K562 (cell line): ENCODE data around the gene CISD3. TPM values are rescaled to one million over a fixed set of nuclear protein-coding genes. Genes with fewer than 3 reads are reported as not detected.
A peak's percentile ranks its signal among the peaks of the same experiment; 100 is the strongest.

ENCODE experiments used
- CBFB ChIP-seq: sonication (generic); formaldehyde crosslinking; IDR thresholded peaks from 2 replicates; pipeline ENCODE4 v1.4.0; 2020; ENCODE audit warnings: mild to moderate bottlenecking, missing genetic modification reagents
- ILF3 ChIP-seq: fragments of 450-650 bp; IDR thresholded peaks from 2 replicates; pipeline ENCODE4 v1.6.1; 2018; ENCODE audit warnings: antibody characterized with exemption, mild to moderate bottlenecking, moderate library complexity, borderline replicate concordance
- KLF16 ChIP-seq: IDR thresholded peaks from 2 replicates; pipeline ENCODE4 v1.6.1; 2016; ENCODE audit warnings: antibody characterized with exemption
- MGA ChIP-seq: fragments of 450-650 bp; IDR thresholded peaks from 2 replicates; pipeline ENCODE4 v1.6.1; 2016; ENCODE audit warnings: mild to moderate bottlenecking, moderate library complexity
- PHF21A ChIP-seq: fragments of 450-650 bp; IDR thresholded peaks from 2 replicates; pipeline ENCODE4 v1.6.1; 2017; ENCODE audit warnings: low read depth, borderline replicate concordance
- POLR2B ChIP-seq: fragments of 450-650 bp; IDR thresholded peaks from 2 replicates; pipeline ENCODE4 v1.6.1; 2018; ENCODE audit warnings: low read depth; ENCODE audit not compliant: partially characterized antibody
- PTTG1 ChIP-seq: fragments of 450-650 bp; IDR thresholded peaks from 2 replicates; pipeline ENCODE4 v1.6.1; 2016; ENCODE audit warnings: low read depth, mild to moderate bottlenecking, missing genetic modification characterization, missing compliant biosample characterization
- THAP12 ChIP-seq: fragments of 250-450 bp; sonication (Bioruptor Pico); IDR thresholded peaks from 2 replicates; pipeline ENCODE4 v1.9.0; 2021; ENCODE audit warnings: mild to moderate bottlenecking, inconsistent platforms
- polyA plus RNA-seq, 8 experiments: library from polyadenylated mRNA; depleted of rRNA in 4 of 8; stranded (reverse) in 5 of 8; unstranded in 3 of 8; fragments of >200 nt; fragmentation: Nextera tagmentation in 2 of 8; fragmentation: Illumina TruSeq in 1 of 8; extraction: Ambion mirVana in 2 of 8; extraction: Trizol in 1 of 8; gene quantifications; 2 replicates each; pipeline versions ENCODE4 v1.2.1 to v1.2.3, GENCODE V29; 2011 to 2014; ENCODE audit warnings: inconsistent platforms in 1 of 8, missing spikeins in 1 of 8
- total RNA-seq, 7 experiments: library from RNA; depleted of rRNA in 6 of 7; stranded (reverse); fragments of >200 nt in 6 of 7; fragmentation: Illumina TruSeq in 2 of 7; extraction: Trizol in 2 of 7; gene quantifications; 2 replicates each; pipeline versions ENCODE4 v1.2.1 to v1.2.3, GENCODE V29; 2011 to 2021; ENCODE audit warnings: low replicate concordance in 1 of 7
- TF ChIP-seq, protein P1 (sequence below), 2 experiments: fragments of 450-650 bp; IDR thresholded peaks; 2 replicates each; pipeline ENCODE4 v1.6.1; 2016
- TF ChIP-seq, protein P2 (sequence below): fragments of 250-450 bp; sonication (Bioruptor Pico); IDR thresholded peaks from 2 replicates; pipeline ENCODE4 v1.4.0; 2020; ENCODE audit warnings: mild to moderate bottlenecking, moderate library complexity

The CISD3 gene
- total and polyA plus RNA-seq, 9 of the 15 experiments (the other 6 are each of a cell fraction or from before 2014, with no cell fraction given): 5.0 to 60.7 (median 15.7) TPM

GRCh38 chr17:38702166-38702915, 27.8 kb upstream of the CISD3 start (continued):
- TF ChIP-seq THAP12: no peak
- no peak for TF ChIP-seq KLF16
- TF ChIP-seq, protein P1, sequence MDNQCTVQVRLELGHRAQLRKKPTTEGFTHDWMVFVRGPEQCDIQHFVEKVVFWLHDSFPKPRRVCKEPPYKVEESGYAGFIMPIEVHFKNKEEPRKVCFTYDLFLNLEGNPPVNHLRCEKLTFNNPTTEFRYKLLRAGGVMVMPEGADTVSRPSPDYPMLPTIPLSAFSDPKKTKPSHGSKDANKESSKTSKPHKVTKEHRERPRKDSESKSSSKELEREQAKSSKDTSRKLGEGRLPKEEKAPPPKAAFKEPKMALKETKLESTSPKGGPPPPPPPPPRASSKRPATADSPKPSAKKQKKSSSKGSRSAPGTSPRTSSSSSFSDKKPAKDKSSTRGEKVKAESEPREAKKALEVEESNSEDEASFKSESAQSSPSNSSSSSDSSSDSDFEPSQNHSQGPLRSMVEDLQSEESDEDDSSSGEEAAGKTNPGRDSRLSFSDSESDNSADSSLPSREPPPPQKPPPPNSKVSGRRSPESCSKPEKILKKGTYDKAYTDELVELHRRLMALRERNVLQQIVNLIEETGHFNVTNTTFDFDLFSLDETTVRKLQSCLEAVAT (IDR thresholded peaks at IDR 0.05): 0 out of 4 replicates have a peak, but pooled peaks of 1 of the 2 experiments have one; percentile 9
- peak; percentile 95 for TF ChIP-seq MGA
- TF ChIP-seq, protein P2, sequence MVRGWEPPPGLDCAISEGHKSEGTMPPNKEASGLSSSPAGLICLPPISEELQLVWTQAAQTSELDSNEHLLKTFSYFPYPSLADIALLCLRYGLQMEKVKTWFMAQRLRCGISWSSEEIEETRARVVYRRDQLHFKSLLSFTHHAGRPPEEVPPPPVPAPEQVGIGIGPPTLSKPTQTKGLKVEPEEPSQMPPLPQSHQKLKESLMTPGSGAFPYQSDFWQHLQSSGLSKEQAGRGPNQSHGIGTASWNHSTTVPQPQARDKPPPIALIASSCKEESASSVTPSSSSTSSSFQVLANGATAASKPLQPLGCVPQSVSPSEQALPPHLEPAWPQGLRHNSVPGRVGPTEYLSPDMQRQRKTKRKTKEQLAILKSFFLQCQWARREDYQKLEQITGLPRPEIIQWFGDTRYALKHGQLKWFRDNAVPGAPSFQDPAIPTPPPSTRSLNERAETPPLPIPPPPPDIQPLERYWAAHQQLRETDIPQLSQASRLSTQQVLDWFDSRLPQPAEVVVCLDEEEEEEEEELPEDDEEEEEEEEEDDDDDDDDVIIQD (CRISPR knock-in tag): no peak
- no peak for TF ChIP-seq PTTG1 (tag)
- no peak for TF ChIP-seq ILF3
- no peak for TF ChIP-seq PHF21A
- peak; percentile 82 for TF ChIP-seq POLR2B
- TF ChIP-seq CBFB (CRISPR knock-in tag): no peak; the same call in 1 of the 2 replicates
